MM.1S (cell line): ENCODE results near the gene CPVL.

Experiments used
- DNase-seq: peaks from one replicate; pipeline ENCODE4 v3.0.0-alpha.2; 2015
- H2AFZ ChIP-seq: fragments of 300-600 bp; sonication (generic); 2 replicates; pipeline ENCODE4 v1.6.0; 2016; ENCODE audit warnings: antibody characterized with exemption, low read length
- H3F3A ChIP-seq: fragments of 300-600 bp; sonication (generic); 2 replicates; pipeline ENCODE4 v1.6.1; 2016; ENCODE audit warnings: mild to moderate bottlenecking, antibody characterized with exemption, low read length, moderate library complexity, mixed read lengths; ENCODE audit not compliant: insufficient read depth
- H3K27ac ChIP-seq: fragments of 300-600 bp; sonication (generic); 2 replicates; pipeline ENCODE4 v1.5.1; 2016; ENCODE audit warnings: mild to moderate bottlenecking, low read length
- H3K27me3 ChIP-seq: fragments of 300-600 bp; sonication (generic); replicated peaks from 2 replicates; pipeline ENCODE4 v1.6.0; 2016; ENCODE audit warnings: low read length; ENCODE audit not compliant: insufficient read depth
- H3K36me3 ChIP-seq: fragments of 300-600 bp; sonication (generic); replicated peaks from 2 replicates; pipeline ENCODE4 v1.6.1; 2016; ENCODE audit warnings: mild to moderate bottlenecking, low read length, mixed read lengths; ENCODE audit not compliant: insufficient read depth
- H3K4me1 ChIP-seq: fragments of 300-600 bp; sonication (generic); 2 replicates; pipeline ENCODE4 v1.6.1; 2016; ENCODE audit warnings: low read length, mixed read lengths
- H3K4me2 ChIP-seq: fragments of 300-600 bp; sonication (generic); 2 replicates; pipeline ENCODE4 v1.6.0; 2016; ENCODE audit warnings: low read depth, low read length
- H3K4me3 ChIP-seq: fragments of 300-600 bp; sonication (generic); 2 replicates; pipeline ENCODE4 v1.5.1; 2016; ENCODE audit warnings: low read length, mixed read lengths
- H3K79me2 ChIP-seq: fragments of 300-600 bp; sonication (generic); 2 replicates; pipeline ENCODE4 v1.6.1; 2016; ENCODE audit warnings: mixed run types, low read length, mixed read lengths
- H3K9ac ChIP-seq: fragments of 300-600 bp; sonication (generic); 2 replicates; pipeline ENCODE4 v1.6.1; 2016; ENCODE audit warnings: low read length, mixed read lengths
- H3K9me2 ChIP-seq: fragments of 300-600 bp; sonication (generic); replicated peaks from 2 replicates; pipeline ENCODE4 v1.6.1; 2016; ENCODE audit warnings: mild to moderate bottlenecking, low read length, mixed read lengths; ENCODE audit not compliant: insufficient read depth
- H3K9me3 ChIP-seq: fragments of 300-600 bp; sonication (generic); replicated peaks from 2 replicates; pipeline ENCODE4 v1.6.1; 2016; ENCODE audit warnings: mild to moderate bottlenecking, low read length, mixed read lengths; ENCODE audit not compliant: insufficient read depth
- H4K20me1 ChIP-seq: fragments of 300-600 bp; sonication (generic); 2 replicates; pipeline ENCODE4 v1.6.1; 2016; ENCODE audit warnings: mild to moderate bottlenecking, low read length, moderate library complexity, mixed read lengths; ENCODE audit not compliant: insufficient read depth
- CTCF ChIP-seq: fragments of 300-600 bp; sonication (generic); IDR thresholded peaks from 2 replicates; pipeline ENCODE4 v1.5.1; 2016; ENCODE audit warnings: antibody characterized with exemption, low read length, mixed read lengths
- EZH2 ChIP-seq: fragments of 300-600 bp; sonication (generic); optimal IDR thresholded peaks from 2 replicates; pipeline ENCODE3; 2017; ENCODE audit warnings: low read depth, mild to moderate bottlenecking, antibody characterized with exemption, low read length, mixed read lengths
- EZH2phosphoT487 ChIP-seq: fragments of 300-600 bp; sonication (generic); IDR thresholded peaks from 2 replicates; pipeline ENCODE4 v1.6.1; 2018; ENCODE audit warnings: antibody characterized with exemption, low read length

Gene CPVL

GRCh38 chr7:29019896-29020295 lies 126.4 kb downstream of the CPVL start:
- H3K9me2 ChIP-seq, result no peaks in the 10 kb centered on the region
- H3K4me1 ChIP-seq, result no peaks in the 10 kb centered on the region
- H3K27me3 ChIP-seq, result no peaks in the 10 kb centered on the region
- no peaks in the 10 kb centered on the region for H3K79me2 ChIP-seq
- TF ChIP-seq EZH2, result no peak
- TF ChIP-seq CTCF, result no peak
- no peak for TF ChIP-seq EZH2phosphoT487
- no peak overlapping the region for H3K4me3 ChIP-seq
- H3K27ac ChIP-seq, result no peak overlapping the region
- no peak for DNase-seq
- H3K9me3 ChIP-seq, result no peaks in the 10 kb centered on the region
- no peaks in the 10 kb centered on the region for H3F3A ChIP-seq
- H3K9ac ChIP-seq, result no peak overlapping the region
- H3K4me2 ChIP-seq, result no peak overlapping the region
- H3K36me3 ChIP-seq, result no peaks in the 10 kb centered on the region
- H4K20me1 ChIP-seq, result no peaks in the 10 kb centered on the region
- H2AFZ ChIP-seq, result no peak overlapping the region

GRCh38 chr7:29019387-29019786 lies 127.0 kb downstream of the CPVL start:
- Histone ChIP-seq H3K27me3 (no peaks in the 10 kb centered on the region), H2AFZ (no peak overlapping the region), H3K9me3 (no peaks in the 10 kb centered on the region), H3K4me1 (no peaks in the 10 kb centered on the region), H3K4me3 (no peak overlapping the region), H3K9ac (no peak overlapping the region), H4K20me1 (no peaks in the 10 kb centered on the region), H3K4me2 (no peak overlapping the region), H3K79me2 (no peaks in the 10 kb centered on the region), H3K9me2 (no peaks in the 10 kb centered on the region), H3K27ac (no peak overlapping the region), H3F3A (no peaks in the 10 kb centered on the region), H3K36me3 (no peaks in the 10 kb centered on the region)
- no peak for DNase-seq
- TF ChIP-seq EZH2phosphoT487 (no peak), CTCF (no peak), EZH2 (no peak)

- no peaks in the 10 kb centered on the region for H3K9me3 ChIP-seq
- no peaks in the 10 kb centered on the region for H3K9me2 ChIP-seq
- no peaks in the 10 kb centered on the region for H3K4me1 ChIP-seq
- no peak overlapping the region for H3K27ac ChIP-seq
- no peak overlapping the region for H3K4me2 ChIP-seq
- H2AFZ ChIP-seq, result no peak overlapping the region
- no peaks in the 10 kb centered on the region for H3K79me2 ChIP-seq
- no peaks in the 10 kb centered on the region for H3F3A ChIP-seq
- DNase-seq, result no peak
- H4K20me1 ChIP-seq, result no peaks in the 10 kb centered on the region
- H3K27me3 ChIP-seq, result no peaks in the 10 kb centered on the region
- H3K36me3 ChIP-seq, result no peaks in the 10 kb centered on the region
- no peak for TF ChIP-seq CTCF
- no peak overlapping the region for H3K4me3 ChIP-seq
- no peak overlapping the region for H3K9ac ChIP-seq
These were observed 128.6 kb downstream of the CPVL start for GRCh38 chr7:29017713-29018112.

GRCh38 chr7:29014725-29015124 lies 131.6 kb downstream of the CPVL start:
- H3K79me2 ChIP-seq, result no peaks in the 10 kb centered on the region
- H3K4me3 ChIP-seq, result no peak overlapping the region
- no peaks in the 10 kb centered on the region for H3F3A ChIP-seq
- H3K9ac ChIP-seq, result no peak overlapping the region
- no peaks in the 10 kb centered on the region for H3K27me3 ChIP-seq
- no peaks in the 10 kb centered on the region for H3K36me3 ChIP-seq
- H3K9me3 ChIP-seq, result no peaks in the 10 kb centered on the region
- H3K27ac ChIP-seq, result no peak overlapping the region
- H3K4me2 ChIP-seq, result no peak overlapping the region
- no peaks in the 10 kb centered on the region for H3K9me2 ChIP-seq
- no peaks in the 10 kb centered on the region for H4K20me1 ChIP-seq
- TF ChIP-seq EZH2 (no peak), CTCF (no peak), EZH2phosphoT487 (no peak)
- DNase-seq, result no peak
- H2AFZ ChIP-seq, result no peak overlapping the region
- H3K4me1 ChIP-seq, result no peaks in the 10 kb centered on the region
